Stimulated activated CD4-positive, alpha-beta T cell treated with anti-CD3 and anti-CD28 coated beads, Interleukin-4, amount 100 ng/mL, for 48 hours (primary cell): Measurements from ENCODE around the gene ASPN.

Experiments used
- DNase-seq, 2 donors: peaks; one replicate each; pipeline ENCODE4 v3.0.0-alpha.2; 2020; ENCODE audit warnings: low read depth in 2 of 2

ASPN gene

GRCh38 chr9:92476962-92477361 lies 5.3 kb downstream of the ASPN start:
- DNase-seq = no peak

- no peak for DNase-seq
These were observed 7.7 kb downstream of the ASPN start for GRCh38 chr9:92474587-92474986.

- no peak for DNase-seq
These were observed 14.1 kb downstream of the ASPN start for GRCh38 chr9:92468206-92468605.

GRCh38 chr9:92467511-92467910 lies 14.8 kb downstream of the ASPN start:
- DNase-seq = no peak

GRCh38 chr9:92467041-92467440 lies 15.3 kb downstream of the ASPN start:
- no peak for DNase-seq

- no peak for DNase-seq
These were observed 18.3 kb downstream of the ASPN start for GRCh38 chr9:92463984-92464383.

- DNase-seq = no peak
These were observed 18.9 kb downstream of the ASPN start for GRCh38 chr9:92463387-92463786.

- no peak for DNase-seq
These were observed 24.7 kb downstream of the ASPN start for GRCh38 chr9:92457576-92457975.

GRCh38 chr9:92455217-92455616 lies 27.1 kb downstream of the ASPN start:
- no peak for DNase-seq

GRCh38 chr9:92446536-92446935 lies 35.8 kb downstream of the ASPN start:
- DNase-seq = no peak

- DNase-seq = no peak
These were observed 37.5 kb downstream of the ASPN start for GRCh38 chr9:92444841-92445240.

- no peak for DNase-seq
These were observed 41.6 kb downstream of the ASPN start for GRCh38 chr9:92440751-92441046.

- DNase-seq = no peak
These were observed 42.2 kb downstream of the ASPN start for GRCh38 chr9:92439921-92440750.

GRCh38 chr9:92438900-92439526 lies 43.3 kb downstream of the ASPN start:
- DNase-seq = no peak

- DNase-seq = no peak
These were observed 47.0 kb downstream of the ASPN start for GRCh38 chr9:92435263-92435662.

- DNase-seq = no peak
These were observed 49.2 kb downstream of the ASPN start for GRCh38 chr9:92432972-92433548.

GRCh38 chr9:92432350-92432749 lies 50.0 kb downstream of the ASPN start:
- DNase-seq = no peak

- no peak for DNase-seq
These were observed 52.5 kb downstream of the ASPN start for GRCh38 chr9:92429836-92430235.

- no peak for DNase-seq
These were observed 55.7 kb downstream of the ASPN start for GRCh38 chr9:92426501-92427145.

GRCh38 chr9:92425474-92425873 lies 56.8 kb downstream of the ASPN start:
- no peak for DNase-seq

GRCh38 chr9:92424340-92424739 lies 58.0 kb downstream of the ASPN start, which contains the start of gene OMD:
TSS of gene OMD (minus strand) at chr9:92424471. CDS start at chr9:92417558, 6,913 bp downstream.
- no peak for DNase-seq

GRCh38 chr9:92423612-92424011 lies 58.7 kb downstream of the ASPN start:
- DNase-seq = no peak
